Dendritic cell treated with granulocyte-macrophage colony-stimulating factor and Interleukin-4, amounts not matched to agents 40 ng/mL and 50 ng/mL, for 4 days (primary cell): ENCODE data around the gene DPRX.
"Not testable (repeated sequence)": the region's sequence is repeated elsewhere in the genome, so short reads cannot be mapped to it uniquely, and the experiment has no call there.

Experiments used
- H3K27ac Mint-ChIP-seq: one replicate; pipeline ENCODE4 v1.8.0; 2022; ENCODE audit warnings: mild to moderate bottlenecking, mixed read lengths
- H3K27me3 Mint-ChIP-seq: one replicate; pipeline ENCODE4 v1.8.0; 2022; ENCODE audit warnings: mild to moderate bottlenecking, mixed read lengths
- H3K36me3 Mint-ChIP-seq: one replicate; pipeline ENCODE4 v1.8.0; 2022; ENCODE audit warnings: low read depth, mixed read lengths
- H3K4me1 Mint-ChIP-seq: one replicate; pipeline ENCODE4 v1.8.0; 2022; ENCODE audit warnings: low read depth, mixed read lengths
- H3K4me3 Mint-ChIP-seq: one replicate; pipeline ENCODE4 v1.8.0; 2022; ENCODE audit warnings: mild to moderate bottlenecking, moderate library complexity, mixed read lengths
- H3K9me3 Mint-ChIP-seq: one replicate; pipeline ENCODE4 v1.8.0; 2022; ENCODE audit warnings: mixed read lengths
- intact Hi-C: fragments of 100-400 bp; cut with micrococcal nuclease; formaldehyde crosslinking; loops from one replicate; pipeline ENCODE4 v1.15.0; 2022

Gene DPRX

DNA sequence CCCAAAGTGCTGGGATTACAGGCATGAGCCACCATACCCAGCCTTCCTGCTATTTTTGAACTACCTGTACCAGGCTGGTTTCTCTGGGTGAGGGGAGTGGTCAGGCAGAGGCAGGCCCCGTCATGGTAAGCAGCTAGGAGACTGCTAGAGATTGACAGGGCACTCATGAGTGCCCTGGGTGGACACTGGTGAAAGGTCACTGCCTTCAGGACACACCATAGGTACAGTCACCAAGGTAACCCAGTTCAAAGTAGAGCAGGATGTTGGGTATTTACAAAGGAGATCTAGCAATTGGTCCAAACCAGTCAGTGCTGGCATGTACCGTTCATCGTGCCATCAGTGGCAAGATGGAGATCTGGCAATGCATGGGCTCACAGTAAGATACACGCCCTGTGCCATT, 25.5 kb downstream of the DPRX start:
- H3K27ac Mint-ChIP-seq: no peak overlapping the region
- H3K4me3 Mint-ChIP-seq: no peak overlapping the region
- no peaks in the 10 kb centered on the region for H3K4me1 Mint-ChIP-seq
- intact Hi-C loops: no loop called here
- H3K27me3 Mint-ChIP-seq: no peaks in the 10 kb centered on the region
- H3K9me3 Mint-ChIP-seq: peaks cover 35% of the 10 kb centered on the region
- H3K36me3 Mint-ChIP-seq: no peaks in the 10 kb centered on the region

DNA sequence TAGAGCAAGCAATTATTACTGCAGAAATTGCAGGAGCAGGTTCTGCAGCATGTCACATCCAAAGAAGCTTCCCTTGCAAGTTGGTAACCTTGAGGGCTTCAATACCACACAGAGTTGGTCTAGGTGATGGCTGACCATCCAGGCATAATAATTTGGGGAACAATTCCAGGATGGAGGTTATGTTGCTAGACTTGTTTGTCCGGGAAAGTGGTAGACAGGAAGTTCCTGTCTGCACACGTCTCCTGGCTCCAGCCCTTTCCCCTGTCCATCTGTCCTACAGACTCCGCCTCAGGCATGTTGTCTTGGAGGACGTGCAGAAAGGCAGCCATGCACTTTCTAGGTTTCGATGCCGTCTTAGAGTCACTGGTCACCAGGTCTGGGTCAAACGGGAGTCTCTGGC, 26.0 kb downstream of the DPRX start:
- no peaks in the 10 kb centered on the region for H3K4me1 Mint-ChIP-seq
- no peak overlapping the region for H3K4me3 Mint-ChIP-seq
- H3K27me3 Mint-ChIP-seq: no peaks in the 10 kb centered on the region
- no peak overlapping the region for H3K27ac Mint-ChIP-seq
- intact Hi-C loops: no loop called here
- H3K36me3 Mint-ChIP-seq: no peaks in the 10 kb centered on the region
- peaks cover 31% of the 10 kb centered on the region for H3K9me3 Mint-ChIP-seq

DNA sequence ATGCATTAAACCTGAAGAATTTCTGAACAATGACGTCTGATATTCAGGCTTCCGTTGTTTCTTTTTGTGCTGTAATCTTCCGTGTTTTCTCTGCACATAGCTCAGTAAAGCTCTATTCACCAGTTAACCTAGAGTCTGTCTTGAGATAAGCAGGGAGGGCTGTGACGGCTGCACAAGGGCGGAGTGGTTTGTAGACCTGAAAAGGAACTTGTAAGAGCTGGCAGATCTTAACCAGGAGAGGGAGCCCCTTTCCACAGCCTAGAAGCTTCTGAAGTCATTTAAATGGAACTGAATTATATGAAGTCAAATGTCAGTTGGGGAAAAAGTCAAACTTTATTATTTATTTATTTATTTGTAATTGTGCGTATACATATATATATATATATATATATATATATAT, 27.5 kb downstream of the DPRX start:
- Mint-ChIP-seq H3K27me3 (no peaks in the 10 kb centered on the region), H3K4me3 (no peak overlapping the region), H3K4me1 (no peaks in the 10 kb centered on the region), H3K9me3 (peaks cover 26% of the 10 kb centered on the region), H3K36me3 (no peaks in the 10 kb centered on the region), H3K27ac (no peak overlapping the region)
- intact Hi-C loops: no loop called here

DNA sequence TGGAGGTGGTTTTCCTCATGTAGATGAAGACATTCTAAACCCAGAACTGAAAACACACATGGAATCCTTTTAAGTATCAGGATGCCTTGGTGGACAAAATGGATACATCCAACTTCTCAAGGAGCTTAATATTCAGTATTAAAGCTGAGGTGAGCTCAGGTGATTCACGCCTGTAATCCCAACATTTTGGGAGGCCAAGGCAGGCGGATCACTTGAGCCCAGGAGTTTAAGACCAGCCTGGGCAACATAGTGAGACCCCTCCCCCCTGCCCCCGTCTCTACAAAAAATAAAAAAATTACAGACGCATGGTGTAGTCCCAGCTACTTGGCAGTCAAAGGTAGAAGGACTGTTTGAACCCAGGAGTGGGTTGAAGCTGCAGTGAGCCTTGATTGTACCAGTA, 28.8 kb downstream of the DPRX start:
- H3K4me1 Mint-ChIP-seq: no peaks in the 10 kb centered on the region
- intact Hi-C loops: no loop called here
- H3K27me3 Mint-ChIP-seq: no peaks in the 10 kb centered on the region
- H3K27ac Mint-ChIP-seq: no peak overlapping the region
- no peak overlapping the region for H3K4me3 Mint-ChIP-seq
- H3K36me3 Mint-ChIP-seq: no peaks in the 10 kb centered on the region
- H3K9me3 Mint-ChIP-seq: peaks cover 13% of the 10 kb centered on the region

DNA sequence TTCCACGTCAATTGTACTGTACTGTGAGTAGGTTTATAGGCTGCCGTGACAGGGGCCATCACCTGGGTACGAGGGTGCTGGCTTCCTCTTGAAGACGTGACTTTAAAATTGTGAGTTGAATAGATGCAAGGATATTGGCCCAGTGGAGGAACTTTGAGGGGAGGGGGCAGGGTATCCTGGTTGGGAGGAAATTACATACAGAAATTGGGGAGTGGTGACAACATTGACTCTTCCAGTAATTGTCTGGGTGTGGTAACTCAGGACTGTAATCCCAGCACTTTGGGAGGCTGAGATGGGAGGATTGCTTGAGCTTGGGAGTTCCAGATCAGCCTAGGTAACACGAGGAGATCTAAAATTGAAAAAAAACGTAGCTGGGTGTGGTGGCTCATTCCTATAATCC, 30.4 kb downstream of the DPRX start:
- H3K4me3 Mint-ChIP-seq: no peak overlapping the region
- H3K27ac Mint-ChIP-seq: no peak overlapping the region
- no peaks in the 10 kb centered on the region for H3K36me3 Mint-ChIP-seq
- intact Hi-C loops: no loop called here
- no peaks in the 10 kb centered on the region for H3K27me3 Mint-ChIP-seq
- no peaks in the 10 kb centered on the region for H3K4me1 Mint-ChIP-seq
- H3K9me3 Mint-ChIP-seq: peaks cover 5% of the 10 kb centered on the region

DNA sequence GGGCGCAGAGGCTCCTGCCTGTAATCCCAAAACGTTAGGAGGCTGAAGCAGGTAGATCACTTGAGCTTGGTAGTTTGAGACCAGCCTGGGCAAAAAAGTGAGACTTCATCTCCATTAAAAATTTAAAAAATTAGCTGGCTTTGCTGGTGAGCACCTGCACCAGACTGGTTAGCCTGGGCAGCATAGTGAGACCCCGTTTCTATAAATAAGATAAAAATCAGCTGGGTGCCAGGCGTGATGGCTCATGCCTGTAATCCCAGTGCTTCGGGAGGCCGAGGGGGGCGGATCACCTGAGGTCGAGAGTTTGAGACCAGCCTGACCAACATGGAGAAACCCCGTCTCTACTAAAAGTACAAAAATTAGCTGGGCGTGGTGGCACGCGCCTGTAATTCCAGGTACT, 32.4 kb downstream of the DPRX start:
- intact Hi-C loops: no loop called here
- no peaks in the 10 kb centered on the region for H3K27me3 Mint-ChIP-seq
- H3K4me1 Mint-ChIP-seq: no peaks in the 10 kb centered on the region
- no peak overlapping the region for H3K27ac Mint-ChIP-seq
- no peaks in the 10 kb centered on the region for H3K36me3 Mint-ChIP-seq
- no peaks in the 10 kb centered on the region for H3K9me3 Mint-ChIP-seq
- no peak overlapping the region for H3K4me3 Mint-ChIP-seq

DNA sequence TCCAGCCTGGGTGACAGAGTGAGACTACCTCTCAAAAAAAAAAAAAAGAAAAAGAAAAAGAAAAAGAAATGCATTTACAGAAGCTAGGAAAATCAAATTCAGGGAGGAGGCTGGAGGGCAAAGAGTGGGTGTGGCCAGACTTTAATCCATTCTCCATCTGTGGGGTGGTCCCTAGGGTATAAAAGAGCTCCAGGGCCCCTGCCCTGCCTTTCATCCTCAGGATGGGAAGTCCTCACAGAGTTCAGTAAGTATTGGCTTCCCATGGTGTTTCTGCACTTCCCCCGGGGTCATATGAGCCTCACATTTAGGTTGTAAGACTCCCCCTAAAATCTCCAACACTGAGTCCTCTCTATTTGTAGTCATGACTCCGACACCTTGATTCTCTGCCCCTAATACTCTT, 33.0 kb downstream of the DPRX start:
- Mint-ChIP-seq H3K4me1 (no peaks in the 10 kb centered on the region), H3K4me3 (no peak overlapping the region), H3K36me3 (no peaks in the 10 kb centered on the region), H3K27me3 (no peaks in the 10 kb centered on the region), H3K9me3 (no peaks in the 10 kb centered on the region), H3K27ac (no peak overlapping the region)
- intact Hi-C loops: no loop called here

DNA sequence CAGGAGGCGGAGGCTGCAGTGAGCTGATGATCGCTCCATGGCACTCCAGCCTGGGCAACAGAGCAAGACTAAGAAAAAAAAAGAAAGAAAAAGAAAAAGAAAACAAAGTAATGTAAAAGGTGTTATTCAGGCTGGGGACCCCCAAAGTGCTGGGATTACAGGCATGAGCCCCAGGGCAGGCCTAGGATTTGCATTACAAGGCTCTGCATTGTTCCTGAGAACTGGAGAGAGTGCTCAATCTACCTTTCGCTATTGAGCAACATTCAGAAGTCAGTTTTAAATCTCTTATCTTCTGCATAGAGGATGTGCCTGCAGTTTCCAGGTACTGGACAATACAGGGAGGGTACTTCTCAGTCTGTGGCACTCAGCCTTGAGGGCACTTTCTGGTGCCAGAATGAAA, 34.5 kb downstream of the DPRX start:
- H3K27ac Mint-ChIP-seq, H3K9me3 Mint-ChIP-seq, H3K4me3 Mint-ChIP-seq, H3K27me3 Mint-ChIP-seq, H3K36me3 Mint-ChIP-seq, H3K4me1 Mint-ChIP-seq, intact Hi-C loops: not testable (repeated sequence)

DNA sequence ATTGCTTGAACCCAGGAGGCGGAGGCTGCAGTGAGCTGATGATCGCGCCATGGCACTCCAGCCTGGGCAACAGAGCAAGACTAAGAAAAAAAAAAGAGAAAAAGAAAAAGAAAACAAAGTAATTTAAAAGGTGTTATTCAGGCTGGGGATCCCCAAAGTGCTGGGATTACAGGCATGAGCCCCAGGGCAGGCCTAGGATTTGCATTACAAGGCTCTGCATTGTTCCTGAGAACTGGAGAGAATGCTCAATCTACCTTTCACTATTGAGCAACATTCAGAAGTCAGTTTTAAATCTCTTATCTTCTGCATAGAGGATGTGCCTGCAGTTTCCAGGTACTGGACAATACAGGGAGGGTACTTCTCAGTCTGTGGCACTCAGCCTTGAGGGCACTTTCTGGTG, 37.0 kb downstream of the DPRX start:
- H3K27me3 Mint-ChIP-seq, H3K9me3 Mint-ChIP-seq, H3K27ac Mint-ChIP-seq, H3K36me3 Mint-ChIP-seq, H3K4me3 Mint-ChIP-seq, intact Hi-C loops, H3K4me1 Mint-ChIP-seq: not testable (repeated sequence)

DNA sequence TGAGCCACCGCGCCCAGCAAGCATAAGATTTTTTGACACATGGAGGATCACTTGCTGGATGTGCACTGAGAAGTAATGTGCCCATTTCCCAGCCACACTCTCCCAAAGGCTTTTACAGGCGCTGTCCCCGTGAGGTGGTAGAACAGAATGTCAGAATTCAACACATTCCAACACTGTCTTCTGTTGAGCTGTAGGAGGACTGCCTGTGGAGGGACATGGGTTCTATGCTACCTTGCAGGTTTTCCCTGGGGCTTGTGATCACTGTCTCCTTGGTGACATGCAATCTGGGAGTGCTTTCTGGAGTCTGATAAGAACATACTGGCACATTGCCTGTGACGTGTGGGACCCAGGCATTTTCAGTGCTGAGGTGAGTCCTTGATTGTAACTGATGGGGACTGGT, 38.5 kb downstream of the DPRX start:
- no peak overlapping the region for H3K27ac Mint-ChIP-seq
- H3K36me3 Mint-ChIP-seq: no peaks in the 10 kb centered on the region
- H3K4me3 Mint-ChIP-seq: no peak overlapping the region
- H3K9me3 Mint-ChIP-seq: no peaks in the 10 kb centered on the region
- no peaks in the 10 kb centered on the region for H3K4me1 Mint-ChIP-seq
- intact Hi-C loops: no loop called here
- H3K27me3 Mint-ChIP-seq: no peaks in the 10 kb centered on the region

DNA sequence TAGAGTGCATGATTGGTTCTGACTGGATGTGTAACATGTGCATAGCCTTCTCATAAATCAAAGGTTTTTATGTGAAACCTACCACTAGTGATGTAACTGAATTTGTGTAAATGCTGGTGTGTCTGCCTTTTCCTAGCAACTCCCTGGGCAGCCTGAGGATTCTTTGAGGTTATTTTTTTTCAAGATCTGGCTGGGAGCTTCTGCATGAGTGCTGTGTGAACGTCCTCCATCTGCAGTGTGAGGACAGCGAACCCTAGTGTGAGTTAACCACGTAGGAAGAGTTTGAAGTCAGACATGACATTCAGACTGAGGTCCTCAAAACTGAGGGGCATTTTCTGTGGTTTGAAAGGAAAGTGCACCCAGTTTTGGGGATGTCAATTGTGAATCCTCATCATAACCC, 39.9 kb downstream of the DPRX start:
- Mint-ChIP-seq H3K9me3 (no peaks in the 10 kb centered on the region), H3K27ac (no peak overlapping the region), H3K4me1 (no peaks in the 10 kb centered on the region), H3K4me3 (no peak overlapping the region), H3K27me3 (no peaks in the 10 kb centered on the region), H3K36me3 (no peaks in the 10 kb centered on the region)
- intact Hi-C loops: no loop called here
